ENCODE measurements around the gene AIF1.
A peak's percentile ranks its signal among the peaks of the same experiment; 100 is the strongest.

AIF1 gene

DNA sequence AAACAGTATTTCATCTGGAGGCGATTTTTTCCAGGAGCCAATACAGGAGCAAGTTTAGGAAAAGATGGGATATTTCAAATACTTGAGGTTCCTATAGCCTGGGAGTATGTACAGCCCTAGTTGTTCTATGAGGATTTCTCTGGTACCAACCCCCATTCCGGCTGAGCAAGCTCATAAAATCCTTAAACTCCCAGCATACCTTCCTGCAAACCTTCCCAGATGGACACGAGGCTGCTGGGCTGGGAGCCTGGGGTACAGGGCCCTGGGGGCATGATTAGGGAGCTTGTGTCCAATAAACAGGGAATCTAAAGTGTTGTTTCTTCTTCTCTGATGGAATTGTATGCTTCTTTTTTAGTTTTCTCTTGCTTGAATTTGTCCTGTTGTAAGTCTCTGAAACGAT lies 7.0 kb downstream of the AIF1 start:
- peak; percentile 18 for DNase-seq

DNA sequence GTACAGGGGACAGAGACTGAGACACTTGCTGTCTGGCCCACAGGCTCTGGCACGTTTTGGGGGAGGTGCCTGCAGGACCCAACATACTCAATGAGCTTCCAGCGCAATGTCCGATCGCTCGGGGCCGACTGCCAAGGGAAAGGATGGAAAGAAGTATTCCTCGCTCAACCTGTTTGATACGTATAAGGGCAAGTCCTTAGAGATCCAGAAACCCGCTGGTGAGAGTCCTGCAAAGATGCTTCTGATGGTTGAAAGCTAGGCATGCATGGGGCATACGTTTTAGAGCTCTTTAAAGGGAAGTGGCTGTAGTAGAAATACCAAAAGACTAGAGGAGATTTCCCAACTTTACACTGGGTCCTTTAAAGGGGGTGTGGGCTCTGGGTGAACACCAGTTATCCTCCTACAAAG lies 7.7 kb downstream of the AIF1 start:
- DNase-seq: no peak

DNA sequence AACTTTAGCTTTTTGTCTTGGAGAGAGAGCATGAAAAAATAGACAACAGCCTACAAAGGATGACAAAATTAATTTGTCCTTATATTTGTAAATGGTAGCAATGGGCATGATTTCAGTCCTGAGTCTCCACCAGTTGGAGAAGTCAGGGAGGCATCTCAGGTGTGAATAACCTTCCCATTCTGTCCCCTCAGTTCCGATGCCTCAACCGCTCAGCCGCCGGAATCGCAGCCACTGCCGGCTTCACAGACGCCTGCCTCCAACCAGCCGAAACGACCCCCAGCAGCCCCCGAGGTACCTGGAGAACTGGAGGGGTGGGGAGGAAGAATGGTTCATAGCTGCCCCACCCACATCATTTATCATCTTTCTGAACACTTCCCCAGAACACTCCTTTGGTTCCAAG lies 9.0 kb downstream of the AIF1 start:
- no peak for DNase-seq

DNA sequence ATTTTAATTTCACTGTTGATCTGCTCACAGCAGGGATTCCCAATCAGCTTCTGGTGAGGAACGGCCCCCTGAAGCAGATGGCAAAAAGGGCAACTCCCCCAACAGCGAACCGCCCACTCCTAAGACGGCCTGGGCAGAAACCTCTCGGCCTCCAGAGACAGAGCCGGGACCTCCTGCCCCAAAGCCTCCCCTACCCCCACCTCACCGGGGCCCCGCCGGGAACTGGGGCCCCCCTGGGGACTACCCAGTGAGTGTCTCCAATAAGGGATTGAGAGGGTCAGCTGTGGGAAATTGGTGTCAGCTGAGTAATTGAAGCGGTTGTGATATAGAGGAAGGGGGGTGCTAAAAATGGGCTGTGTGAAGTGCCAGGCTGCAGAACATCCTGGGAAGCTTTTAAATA lies 11.9 kb downstream of the AIF1 start:
- no peak for DNase-seq

DNA sequence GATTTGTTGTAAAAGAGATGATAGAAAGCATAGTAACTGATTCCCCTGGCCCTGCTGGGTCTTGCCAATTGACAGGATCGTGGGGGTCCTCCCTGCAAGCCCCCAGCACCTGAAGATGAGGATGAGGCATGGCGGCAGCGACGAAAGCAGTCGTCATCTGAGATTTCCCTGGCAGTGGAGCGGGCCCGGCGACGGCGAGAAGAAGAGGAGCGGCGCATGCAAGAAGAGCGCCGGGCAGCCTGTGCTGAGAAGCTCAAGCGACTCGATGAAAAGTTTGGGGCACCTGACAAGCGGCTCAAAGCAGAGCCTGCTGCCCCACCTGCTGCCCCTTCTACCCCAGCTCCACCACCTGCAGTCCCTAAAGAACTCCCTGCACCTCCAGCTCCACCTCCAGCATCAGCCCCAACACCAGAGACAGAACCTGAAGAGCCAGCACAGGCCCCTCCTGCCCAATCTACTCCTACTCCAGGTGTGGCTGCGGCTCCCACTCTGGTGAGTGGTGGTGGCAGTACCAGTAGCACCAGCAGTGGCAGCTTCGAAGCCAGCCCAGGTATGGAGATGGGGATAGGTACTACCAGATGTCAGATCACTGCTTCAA lies 12.8 kb downstream of the AIF1 start:
- DNase-seq: no peak

DNA sequence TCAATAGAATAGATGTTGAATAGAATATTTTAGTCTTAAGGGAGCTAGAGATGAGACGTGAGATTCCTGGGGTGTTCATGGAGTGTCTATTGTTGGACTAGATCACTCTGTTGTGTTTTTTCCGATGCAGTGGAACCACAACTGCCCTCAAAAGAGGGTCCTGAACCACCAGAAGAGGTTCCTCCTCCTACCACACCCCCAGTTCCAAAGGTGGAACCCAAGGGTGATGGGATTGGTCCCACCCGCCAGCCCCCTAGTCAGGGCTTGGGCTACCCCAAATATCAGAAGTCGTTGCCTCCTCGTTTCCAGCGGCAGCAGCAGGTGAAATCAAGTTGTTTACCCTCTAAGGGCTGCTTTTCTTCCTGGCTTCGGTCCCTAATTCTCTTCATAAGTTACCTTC lies 14.0 kb downstream of the AIF1 start:
- DNase-seq: no peak

DNA sequence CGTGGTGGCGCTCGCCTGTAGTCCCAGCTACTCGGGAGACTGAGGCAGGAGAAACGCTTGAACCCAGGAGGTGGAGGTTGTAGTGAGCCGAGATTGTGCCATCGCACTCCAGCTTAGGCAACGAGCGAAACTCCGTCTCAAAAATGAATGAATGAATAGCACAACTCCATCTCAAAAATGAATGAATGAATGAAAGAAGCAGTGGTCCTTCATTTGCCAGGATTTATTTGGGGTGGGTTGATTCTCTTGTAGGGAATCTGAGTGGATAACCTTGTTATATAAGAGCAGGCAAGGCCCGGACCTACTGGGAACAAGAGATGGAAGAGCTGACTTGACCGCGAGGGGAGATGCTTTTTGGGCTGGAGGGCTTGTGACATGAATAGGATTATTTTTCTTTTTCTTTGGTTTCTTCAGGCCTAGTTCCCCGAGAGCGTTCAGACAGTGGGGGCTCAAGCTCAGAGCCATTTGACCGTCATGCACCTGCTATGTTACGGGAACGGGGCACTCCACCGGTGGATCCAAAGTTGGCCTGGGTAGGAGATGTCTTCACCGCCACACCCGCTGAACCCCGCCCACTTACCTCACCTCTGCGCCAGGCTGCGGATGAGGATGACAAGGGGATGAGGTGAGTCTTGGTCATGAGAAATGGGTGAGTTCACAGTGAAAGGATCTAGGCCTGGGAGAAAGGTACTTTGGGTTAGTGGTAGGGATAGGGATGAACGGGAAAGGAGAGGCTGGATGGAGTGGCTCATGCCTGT lies 15.3 kb downstream of the AIF1 start:
- DNase-seq: no peak

DNA sequence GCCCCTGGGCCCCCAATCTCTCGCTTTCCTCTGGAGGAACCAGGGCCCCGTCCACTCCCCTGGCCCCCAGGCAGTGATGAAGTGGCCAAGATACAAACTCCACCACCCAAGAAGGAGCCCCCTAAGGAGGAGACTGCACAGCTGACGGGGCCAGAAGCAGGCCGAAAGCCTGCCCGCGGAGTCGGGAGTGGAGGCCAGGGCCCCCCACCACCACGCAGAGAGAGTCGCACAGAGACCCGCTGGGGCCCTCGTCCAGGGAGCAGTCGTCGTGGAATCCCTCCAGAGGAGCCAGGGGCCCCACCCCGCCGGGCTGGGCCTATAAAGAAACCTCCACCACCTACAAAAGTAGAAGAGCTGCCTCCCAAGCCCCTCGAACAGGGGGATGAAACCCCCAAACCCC lies 16.2 kb downstream of the AIF1 start:
- no peak for DNase-seq

DNA sequence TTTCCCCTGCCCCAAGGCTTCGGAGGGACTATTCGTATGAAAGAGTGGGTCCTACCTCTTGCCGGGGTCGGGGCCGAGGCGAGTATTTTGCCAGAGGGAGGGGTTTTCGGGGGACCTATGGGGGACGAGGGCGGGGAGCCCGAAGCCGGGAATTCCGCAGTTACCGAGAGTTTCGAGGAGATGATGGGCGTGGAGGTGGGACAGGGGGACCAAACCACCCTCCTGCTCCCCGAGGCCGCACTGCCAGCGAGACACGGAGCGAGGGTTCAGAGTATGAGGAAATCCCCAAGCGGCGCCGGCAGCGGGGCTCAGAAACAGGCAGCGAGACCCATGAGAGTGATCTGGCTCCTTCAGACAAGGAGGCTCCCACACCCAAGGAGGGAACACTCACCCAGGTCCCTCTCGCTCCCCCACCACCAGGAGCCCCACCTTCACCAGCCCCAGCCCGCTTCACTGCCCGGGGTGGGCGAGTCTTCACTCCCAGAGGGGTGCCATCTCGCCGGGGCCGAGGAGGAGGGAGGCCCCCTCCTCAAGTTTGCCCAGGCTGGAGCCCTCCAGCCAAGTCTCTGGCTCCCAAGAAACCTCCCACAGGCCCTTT lies 16.7 kb downstream of the AIF1 start:
- no peak for DNase-seq

DNA sequence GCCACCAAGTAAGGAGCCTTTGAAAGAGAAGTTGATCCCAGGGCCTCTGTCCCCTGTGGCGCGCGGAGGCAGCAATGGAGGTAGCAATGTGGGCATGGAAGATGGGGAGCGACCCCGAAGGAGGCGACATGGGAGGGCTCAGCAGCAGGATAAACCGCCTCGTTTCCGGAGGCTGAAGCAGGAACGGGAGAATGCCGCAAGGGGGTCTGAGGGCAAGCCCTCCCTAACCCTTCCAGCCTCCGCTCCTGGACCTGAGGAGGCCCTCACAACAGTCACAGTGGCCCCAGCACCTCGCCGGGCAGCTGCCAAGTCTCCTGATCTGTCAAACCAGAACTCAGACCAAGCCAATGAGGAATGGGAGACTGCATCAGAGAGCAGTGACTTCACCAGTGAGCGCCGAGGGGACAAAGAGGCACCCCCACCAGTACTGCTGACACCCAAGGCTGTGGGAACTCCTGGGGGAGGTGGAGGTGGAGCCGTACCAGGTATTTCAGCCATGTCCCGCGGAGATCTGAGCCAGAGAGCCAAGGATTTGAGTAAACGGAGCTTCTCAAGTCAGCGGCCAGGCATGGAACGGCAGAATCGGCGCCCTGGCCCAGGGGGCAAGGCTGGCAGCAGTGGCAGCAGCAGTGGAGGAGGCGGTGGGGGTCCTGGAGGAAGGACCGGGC lies 17.4 kb downstream of the AIF1 start:
- no peak for DNase-seq

DNA sequence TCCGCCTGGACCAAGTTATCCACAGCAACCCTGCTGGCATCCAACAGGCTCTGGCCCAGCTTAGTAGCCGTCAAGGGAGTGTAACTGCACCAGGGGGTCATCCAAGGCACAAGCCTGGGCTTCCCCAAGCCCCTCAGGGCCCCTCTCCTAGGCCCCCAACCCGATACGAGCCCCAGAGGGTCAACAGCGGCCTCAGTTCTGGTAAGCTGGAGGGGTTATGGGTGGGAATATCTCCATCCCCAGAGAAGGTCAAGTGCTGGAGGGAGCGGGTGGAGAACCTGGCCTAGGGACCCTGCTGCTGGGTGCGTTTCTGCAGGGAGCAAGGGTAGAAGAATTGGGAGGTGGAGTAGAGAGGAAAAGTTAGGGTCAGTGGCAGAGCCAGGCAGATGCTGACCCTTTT lies 18.4 kb downstream of the AIF1 start:
- DNase-seq: no peak

DNA sequence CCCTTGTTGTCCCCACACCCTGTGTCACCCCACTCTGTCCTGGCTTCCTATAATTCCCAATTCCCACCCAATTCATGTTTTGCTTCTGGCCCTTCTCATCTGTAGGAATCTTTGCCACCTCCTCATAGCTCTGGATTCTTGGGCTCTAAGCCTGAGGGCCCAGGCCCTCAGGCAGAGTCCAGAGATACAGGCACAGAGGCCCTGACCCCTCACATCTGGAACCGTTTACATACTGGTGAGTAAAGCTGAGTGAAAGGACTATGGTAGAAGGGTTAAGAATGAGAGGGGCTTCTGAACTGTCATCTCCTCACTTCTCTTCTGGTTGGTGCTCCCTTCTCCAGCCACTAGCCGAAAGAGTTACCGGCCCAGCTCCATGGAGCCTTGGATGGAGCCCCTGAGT lies 19.1 kb downstream of the AIF1 start:
- peak; percentile 14 for DNase-seq

DNA sequence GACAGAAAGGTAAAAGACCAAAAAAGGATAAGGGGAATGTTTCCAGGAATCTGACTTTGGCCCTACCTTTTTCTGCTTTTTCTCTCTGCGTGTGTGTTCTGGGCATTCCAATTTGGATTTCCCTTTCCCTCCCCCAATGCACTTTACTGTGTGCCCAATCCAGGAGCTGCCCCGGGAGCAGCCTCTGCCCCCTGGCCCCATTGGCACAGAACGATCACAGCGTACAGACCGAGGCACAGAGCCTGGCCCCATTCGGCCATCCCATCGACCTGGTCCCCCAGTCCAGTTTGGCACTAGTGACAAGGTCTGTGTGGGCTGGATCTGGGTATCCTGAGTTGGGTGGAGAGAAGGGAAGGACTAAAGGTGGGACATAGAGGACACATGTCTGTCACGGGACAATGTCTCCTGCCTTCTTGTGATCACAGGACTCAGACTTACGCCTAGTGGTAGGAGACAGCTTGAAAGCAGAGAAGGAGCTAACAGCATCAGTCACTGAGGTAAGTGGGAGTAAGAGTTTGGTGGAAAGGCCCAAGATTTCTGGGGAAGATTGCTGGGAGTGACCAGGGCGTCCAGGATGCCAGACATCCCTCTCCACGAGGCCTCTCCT lies 20.0 kb downstream of the AIF1 start:
- DNase-seq: no peak

DNA sequence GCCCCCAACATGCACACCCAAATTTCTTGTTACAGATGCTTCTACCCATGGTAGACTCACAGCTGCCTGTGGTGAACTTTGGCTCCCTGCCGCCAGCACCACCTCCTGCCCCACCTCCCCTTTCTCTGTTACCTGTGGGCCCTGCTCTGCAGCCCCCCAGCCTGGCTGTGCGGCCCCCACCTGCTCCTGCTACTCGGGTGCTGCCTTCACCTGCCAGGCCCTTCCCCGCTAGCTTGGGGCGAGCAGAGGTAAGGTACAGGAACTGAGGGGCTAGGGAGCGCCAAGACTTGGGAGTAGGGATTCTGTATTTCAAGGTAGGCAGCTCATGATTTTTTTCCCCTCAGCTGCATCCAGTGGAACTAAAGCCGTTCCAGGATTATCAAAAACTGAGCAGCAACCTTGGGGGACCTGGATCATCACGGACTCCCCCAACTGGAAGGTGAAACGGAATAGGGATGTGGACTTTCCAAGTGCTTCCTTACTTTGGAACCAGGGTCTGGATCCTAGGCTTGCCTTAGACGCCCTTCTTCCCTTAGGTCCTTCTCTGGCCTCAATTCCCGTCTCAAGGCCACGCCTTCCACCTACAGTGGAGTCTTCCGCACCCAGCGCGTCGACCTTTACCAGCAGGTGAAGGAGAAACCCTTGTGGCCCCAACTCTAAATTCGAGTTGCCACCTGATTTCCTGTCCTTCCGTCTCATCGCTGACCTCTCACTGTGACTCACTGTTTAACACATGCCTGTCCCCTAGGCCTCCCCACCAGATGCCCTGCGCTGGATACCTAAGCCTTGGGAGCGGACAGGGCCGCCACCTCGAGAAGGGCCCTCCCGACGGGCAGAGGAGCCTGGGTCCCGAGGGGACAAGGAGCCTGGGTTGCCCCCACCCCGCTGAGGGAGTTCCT lies 21.9 kb downstream of the AIF1 start:
- DNase-seq: no peak

DNA sequence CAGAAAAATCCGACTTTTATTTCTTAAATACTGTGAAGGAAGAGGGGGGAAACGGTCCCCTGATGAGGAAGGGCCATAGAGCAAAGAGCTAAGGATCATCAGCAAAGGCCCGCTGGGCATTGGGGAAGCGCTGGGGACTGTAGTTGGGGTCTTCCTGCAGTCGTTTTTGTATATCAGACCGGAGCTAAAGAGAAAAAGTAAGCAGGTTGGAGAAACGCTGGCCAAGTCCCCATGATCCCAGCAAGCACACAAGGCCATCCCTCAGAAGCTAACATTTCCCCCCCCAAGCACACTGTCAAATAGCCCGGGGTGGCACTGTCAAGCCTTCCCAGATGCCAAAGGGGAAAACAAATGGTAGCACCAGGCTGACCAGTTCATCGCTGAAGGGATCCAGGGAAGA lies 24.0 kb downstream of the AIF1 start:
- peak; percentile 0 for DNase-seq

DNA sequence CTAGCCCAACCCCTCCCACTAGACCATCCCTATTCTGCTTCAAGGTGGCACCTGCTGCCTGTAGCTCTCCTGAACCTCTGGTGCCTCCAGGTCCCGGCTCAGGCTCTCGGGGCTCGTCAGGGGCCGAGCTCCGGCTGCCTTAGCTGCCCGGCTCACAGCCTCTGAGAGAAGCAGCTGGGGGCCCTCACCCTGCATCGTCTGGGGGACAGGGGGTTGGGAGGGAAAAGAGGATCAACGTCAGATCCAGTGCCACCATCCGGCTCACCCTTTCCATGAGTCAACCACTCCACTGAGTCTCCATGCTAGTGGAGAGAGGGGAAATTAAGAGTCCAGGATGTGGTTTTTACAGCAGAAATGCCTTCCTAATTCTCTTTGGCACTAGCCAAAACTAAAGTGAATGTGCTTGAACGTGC lies 24.4 kb downstream of the AIF1 start:
- peak; percentile 63 for DNase-seq

DNA sequence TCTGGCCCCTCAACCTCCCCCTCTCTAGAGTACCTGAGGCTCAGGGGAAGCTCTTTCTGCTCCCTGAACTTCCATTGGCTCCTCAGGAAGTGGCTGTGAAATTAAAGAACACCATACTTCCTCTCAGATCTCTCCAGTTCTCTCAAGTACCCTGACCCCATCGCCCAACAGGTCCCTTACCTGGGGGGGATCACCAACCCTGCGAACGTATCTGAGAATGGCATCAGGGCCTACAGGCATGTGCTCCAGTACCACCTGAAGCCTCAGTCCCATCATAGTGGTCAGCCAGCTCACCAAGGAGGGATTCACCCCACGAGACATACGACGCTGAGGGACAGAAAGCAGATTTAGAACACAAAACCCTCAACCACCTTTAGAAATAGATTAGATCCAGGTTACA lies 25.6 kb downstream of the AIF1 start:
- no peak for DNase-seq

DNA sequence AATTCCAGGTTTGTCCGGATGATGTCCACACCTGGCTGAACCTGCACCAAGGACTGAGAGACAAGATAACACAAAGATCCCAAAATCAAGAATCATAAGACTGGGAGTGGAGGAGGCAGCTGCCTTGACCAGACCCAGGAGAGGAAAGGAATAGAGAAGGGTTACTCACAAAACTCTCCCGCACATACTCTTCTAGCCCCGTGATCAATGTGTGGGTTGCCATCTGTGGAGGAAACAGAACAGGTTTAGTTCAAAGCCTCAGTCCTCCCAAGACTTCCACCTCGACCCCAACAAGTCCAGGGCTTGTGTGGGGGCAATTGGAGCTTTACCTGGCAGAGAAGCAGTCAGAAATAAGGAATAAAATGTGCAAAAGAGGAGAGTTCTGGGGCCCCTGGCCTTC lies 26.3 kb downstream of the AIF1 start:
- DNase-seq: no peak

DNA sequence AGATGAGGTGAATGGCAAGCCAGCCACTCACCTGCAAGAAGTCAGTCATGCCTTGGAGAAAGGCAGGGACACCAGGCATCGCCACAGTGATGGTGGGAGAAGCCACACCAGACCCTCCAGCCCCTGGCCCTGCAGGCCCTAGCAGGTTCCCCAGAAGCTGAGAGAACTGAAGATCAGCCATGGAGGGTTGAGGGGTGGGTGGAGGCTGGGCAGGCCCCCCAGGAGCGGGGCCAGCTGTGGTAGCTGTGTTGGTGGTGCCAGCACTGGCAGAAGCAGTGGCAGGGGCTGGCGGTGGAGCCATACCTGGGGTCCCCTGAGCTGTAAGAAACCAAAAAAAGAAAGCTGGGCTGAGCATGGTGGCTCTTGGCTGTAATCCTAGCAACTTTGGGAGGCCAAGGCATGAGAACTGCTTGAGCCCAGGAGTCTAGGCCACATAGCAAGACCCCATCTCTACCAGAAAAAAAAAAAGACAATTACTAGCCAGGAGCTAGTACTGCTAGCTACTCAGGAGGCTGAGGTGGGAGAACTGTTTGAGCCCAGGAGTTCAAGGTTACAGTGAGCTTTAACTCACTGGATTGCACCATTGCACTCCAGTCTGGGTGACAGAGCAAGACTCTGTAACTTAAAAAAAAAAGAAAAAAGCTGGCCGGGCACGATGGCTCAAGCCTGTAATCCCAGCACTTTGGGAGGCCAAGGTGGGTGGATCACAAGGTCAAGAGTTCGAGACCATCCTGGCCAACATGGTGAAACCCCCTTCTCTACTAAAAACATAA lies 27.9 kb downstream of the AIF1 start:
- no peak for DNase-seq

DNA sequence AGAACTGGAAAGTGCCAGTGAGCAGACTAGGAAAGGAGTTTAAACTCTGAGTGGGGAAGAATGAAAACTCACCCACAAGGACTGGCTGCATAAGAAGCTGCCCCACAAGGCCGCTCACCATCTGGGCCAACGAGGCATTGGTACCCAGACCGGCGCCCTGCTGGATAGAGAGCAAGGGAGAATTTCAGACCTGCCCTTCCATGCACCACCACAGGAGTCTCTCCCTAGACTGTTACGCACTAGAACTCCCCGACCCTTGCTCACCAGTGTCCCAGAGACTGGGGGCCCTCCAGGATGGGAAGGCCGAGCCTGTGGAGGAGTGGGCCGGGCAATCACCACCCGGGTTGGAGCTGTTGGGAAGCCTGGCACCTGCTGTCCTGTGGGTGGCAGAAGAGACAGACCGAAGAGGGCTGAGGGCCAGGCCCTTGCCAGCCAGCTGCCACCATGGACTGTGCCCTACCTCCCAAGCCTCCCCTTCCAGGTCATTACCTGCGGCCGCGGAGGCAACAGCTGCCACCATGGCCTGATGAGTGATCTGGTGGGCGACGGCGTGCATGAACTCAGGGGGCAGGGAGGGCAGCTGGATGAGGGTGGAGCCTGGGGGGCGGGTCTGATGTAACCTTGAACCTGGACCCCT lies 28.9 kb downstream of the AIF1 start:
- DNase-seq: peak; percentile 0

DNA sequence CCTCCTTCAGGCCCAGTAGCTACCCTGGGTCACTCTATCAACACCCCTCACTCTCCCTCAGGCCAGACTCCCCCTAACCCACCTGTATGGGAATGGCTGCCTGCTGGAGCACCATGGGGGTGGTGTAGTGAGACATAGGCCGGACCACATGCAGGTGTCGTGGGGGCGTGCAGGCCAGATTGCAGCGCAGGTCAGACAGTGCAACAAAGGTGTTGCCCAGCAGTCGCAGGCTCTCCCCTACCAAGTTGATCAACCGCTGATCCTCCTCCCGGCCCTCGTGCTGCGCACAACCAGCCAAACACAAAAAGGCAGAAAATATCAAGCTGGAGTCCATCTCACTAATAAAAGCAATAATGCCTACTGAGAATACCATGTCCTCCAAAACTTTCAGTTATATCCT lies 30.3 kb downstream of the AIF1 start:
- DNase-seq: no peak

Measured in HCEC 1CT (cell line).